Spleen (tissue), 11 donors: ENCODE data around the gene RPL22L1. TPM values are rescaled to one million over a fixed set of nuclear protein-coding genes. Genes with fewer than 3 reads are reported as not detected.

Experiments used
- DNase-seq: peaks from one replicate; pipeline ENCODE4 v3.0.0-alpha.2; 2020
- H3K27ac ChIP-seq, 8 donors: fragments of 200-600 bp; sonication (generic) in 7 of 8; 1 replicate in 4 of 8; 2 replicates in 4 of 8; pipeline versions ENCODE4 v1.5.0 to v1.8.0; 2016 to 2021; ENCODE audit warnings: inconsistent platforms in 4 of 8, mild to moderate bottlenecking in 4 of 8, moderate library complexity in 1 of 8
- H3K27me3 ChIP-seq, 7 donors: fragments of 200-600 bp; sonication (generic) in 6 of 7; replicated peaks in 1 of 7; 1 replicate in 4 of 7; 2 replicates in 3 of 7; pipeline versions ENCODE4 v1.5.0 to v1.8.0; 2016 to 2021; ENCODE audit warnings: inconsistent platforms in 3 of 7, mild to moderate bottlenecking in 1 of 7
- H3K36me3 ChIP-seq, 6 donors: fragments of 200-600 bp; sonication (generic) in 5 of 6; 1 replicate in 4 of 6; 2 replicates in 2 of 6; pipeline versions ENCODE4 v1.5.0 to v1.8.0; 2016 to 2021; ENCODE audit warnings: inconsistent platforms in 2 of 6
- H3K4me1 ChIP-seq, 6 donors: fragments of 200-600 bp; sonication (generic) in 5 of 6; 1 replicate in 3 of 6; 2 replicates in 3 of 6; pipeline versions ENCODE4 v1.5.0 to v1.8.0; 2016 to 2021; ENCODE audit warnings: inconsistent platforms in 3 of 6
- H3K4me3 ChIP-seq, 8 donors: fragments of 200-600 bp; sonication (generic) in 7 of 8; 1 replicate in 4 of 8; 2 replicates in 4 of 8; pipeline versions ENCODE4 v1.5.0 to v1.8.0; 2016 to 2021; ENCODE audit warnings: inconsistent platforms in 4 of 8, mild to moderate bottlenecking in 4 of 8, moderate library complexity in 2 of 8
- H3K9me3 ChIP-seq, 8 donors: fragments of 200-600 bp; sonication (generic) in 7 of 8; 1 replicate in 4 of 8; 2 replicates in 4 of 8; pipeline versions ENCODE4 v1.5.0 to v1.8.0; 2016 to 2021; ENCODE audit warnings: inconsistent platforms in 4 of 8
- POLR2A ChIP-seq, 3 donors: fragments of 450-650 bp; IDR thresholded peaks; one replicate each; pipeline ENCODE4 v1.5.1; 2017; ENCODE audit warnings: antibody characterized with exemption in 3 of 3, mild to moderate bottlenecking in 1 of 3
- POLR2AphosphoS5 ChIP-seq, 3 donors: sonication (generic); formaldehyde crosslinking; IDR thresholded peaks; one replicate each; pipeline ENCODE4 v1.5.1; 2017; ENCODE audit warnings: antibody characterized with exemption in 3 of 3
- WGBS, 5 donors: extraction: QIAGEN DNeasy Blood & Tissue Kit in 3 of 5; methylation state at CpG; one replicate each; pipeline versions ENCODE4 v1.1.5 to v1.1.7; 2013 to 2018; 5-methylcytosine and 5-hydroxymethylcytosine counted together
- intact Hi-C: fragments of 100-400 bp; cut with DNase I; formaldehyde crosslinking; loops from one replicate; pipeline ENCODE4 v1.15.0; 2023; ENCODE audit warnings: low total_unique reads
- polyA plus RNA-seq, 3 donors: library from polyadenylated mRNA; stranded (reverse); fragments of 200-250 nt; gene quantifications; one replicate each; pipeline ENCODE4 v1.2.1, GENCODE V29; 2013
- total RNA-seq, 7 donors: library from RNA; depleted of rRNA in 3 of 7; stranded (reverse); fragments of >200 nt in 3 of 7; fragmentation: NEBNext Ultra II Directional in 4 of 7; extraction: Animal tissue kit (Norgen Biotek cat#: 25700) in 4 of 7; gene quantifications; one replicate each; pipeline versions ENCODE4 v1.1.0 to v1.2.1, GENCODE V29; 2016 to 2021
- TF ChIP-seq, protein P1 (sequence below), 11 experiments: fragments of 200-600 bp in 7 of 11; fragments of 450-650 bp in 4 of 11; sonication (generic) in 4 of 11; IDR thresholded peaks in 8 of 11; conservative IDR thresholded peaks in 3 of 11; 1 replicate in 7 of 11; 2 replicates in 4 of 11; pipeline versions ENCODE4 v1.4.0 to v1.8.0; 2016 to 2021; ENCODE audit warnings: antibody characterized with exemption in 11 of 11, inconsistent platforms in 4 of 11, mild to moderate bottlenecking in 1 of 11
- donor health status: healthy with polysubstance abuse.
- donor health status: DM: no; HTN: no; CAD: no; lungs with moderate emphysema.
- donor health status: DM: no; HTN: no; CAD: no.
- donor health status: Bipolar disorder and iron deficiency.
- donor health status: healthy.
- donor health status: DM: no; HTN: no; CAD: no.
- donor health status: DM: yes; HTN: yes; CAD: no.

Gene RPL22L1
- total and polyA plus RNA-seq, 10 donors: 50.6 to 419 (median 97.6) TPM

DNA sequence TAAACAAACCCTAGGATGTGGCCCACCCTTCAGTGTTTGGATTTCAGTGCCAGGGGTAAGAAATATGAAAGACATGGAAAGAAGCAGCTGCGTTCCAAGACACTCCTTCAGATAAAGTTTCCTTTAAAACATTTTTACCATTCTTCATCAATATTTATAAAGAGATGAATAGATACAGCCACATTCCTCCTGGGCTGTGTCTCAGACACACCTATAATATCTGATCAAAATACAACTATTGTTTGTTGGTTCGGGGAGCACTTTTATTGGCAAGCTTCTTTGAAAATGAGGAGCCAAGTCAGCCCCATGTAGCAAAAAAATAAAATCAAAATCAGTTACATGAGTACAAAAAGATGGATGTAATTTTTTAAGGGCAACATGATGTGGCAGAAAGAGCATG lies 53.2 kb downstream of the RPL22L1 start:
- TF ChIP-seq POLR2A (IDR thresholded peaks at IDR 0.05) (no peak), POLR2AphosphoS5 (IDR thresholded peaks at IDR 0.05) (no peak)
- TF ChIP-seq, protein P1, sequence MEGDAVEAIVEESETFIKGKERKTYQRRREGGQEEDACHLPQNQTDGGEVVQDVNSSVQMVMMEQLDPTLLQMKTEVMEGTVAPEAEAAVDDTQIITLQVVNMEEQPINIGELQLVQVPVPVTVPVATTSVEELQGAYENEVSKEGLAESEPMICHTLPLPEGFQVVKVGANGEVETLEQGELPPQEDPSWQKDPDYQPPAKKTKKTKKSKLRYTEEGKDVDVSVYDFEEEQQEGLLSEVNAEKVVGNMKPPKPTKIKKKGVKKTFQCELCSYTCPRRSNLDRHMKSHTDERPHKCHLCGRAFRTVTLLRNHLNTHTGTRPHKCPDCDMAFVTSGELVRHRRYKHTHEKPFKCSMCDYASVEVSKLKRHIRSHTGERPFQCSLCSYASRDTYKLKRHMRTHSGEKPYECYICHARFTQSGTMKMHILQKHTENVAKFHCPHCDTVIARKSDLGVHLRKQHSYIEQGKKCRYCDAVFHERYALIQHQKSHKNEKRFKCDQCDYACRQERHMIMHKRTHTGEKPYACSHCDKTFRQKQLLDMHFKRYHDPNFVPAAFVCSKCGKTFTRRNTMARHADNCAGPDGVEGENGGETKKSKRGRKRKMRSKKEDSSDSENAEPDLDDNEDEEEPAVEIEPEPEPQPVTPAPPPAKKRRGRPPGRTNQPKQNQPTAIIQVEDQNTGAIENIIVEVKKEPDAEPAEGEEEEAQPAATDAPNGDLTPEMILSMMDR (IDR thresholded peaks at IDR 0.05 in 8 of 11, conservative IDR thresholded peaks at IDR 0.05 in 3 of 11): no peak
- WGBS, 5 donors: 91 to 99% (median 96%) methylated on average over 2 of the region's 2 CpGs

GRCh38 chr3:170816341-170816740 lies 53.7 kb downstream of the RPL22L1 start:
- no peak overlapping the region for H3K4me3 ChIP-seq
- no peak overlapping the region for H3K27ac ChIP-seq
- DNase-seq: no peak
- intact Hi-C loops: no loop called here
- H3K27me3 ChIP-seq: no peaks in the 10 kb centered on the region
- TF ChIP-seq POLR2A (IDR thresholded peaks at IDR 0.05): no peak
- TF ChIP-seq, protein P1 (IDR thresholded peaks at IDR 0.05 in 8 of 11, conservative IDR thresholded peaks at IDR 0.05 in 3 of 11): no peak
- TF ChIP-seq POLR2AphosphoS5 (IDR thresholded peaks at IDR 0.05): no peak
- peaks cover 0 to 10% (median 0%) of the 10 kb centered on the region in 6 donors for H3K4me1 ChIP-seq
- no peaks in the 10 kb centered on the region for H3K9me3 ChIP-seq
- no peaks in the 10 kb centered on the region for H3K36me3 ChIP-seq
- 78 to 88% (median 80%) methylated on average over 2 of the region's 2 CpGs for WGBS, 5 donors

More for the DNA sequence above, 53.2 kb downstream of the RPL22L1 start:
- intact Hi-C loops: no loop called here
- no peak overlapping the region for H3K4me3 ChIP-seq
- no peaks in the 10 kb centered on the region for H3K9me3 ChIP-seq
- no peak overlapping the region for H3K27ac ChIP-seq
- H3K27me3 ChIP-seq: no peaks in the 10 kb centered on the region
- peaks cover 0 to 9% (median 0%) of the 10 kb centered on the region in 6 donors for H3K4me1 ChIP-seq
- H3K36me3 ChIP-seq: no peaks in the 10 kb centered on the region
- no peak for DNase-seq

- Histone ChIP-seq H3K27ac (no peak overlapping the region), H3K36me3 (no peaks in the 10 kb centered on the region), H3K9me3 (no peaks in the 10 kb centered on the region), H3K4me3 (no peak overlapping the region), H3K27me3 (no peaks in the 10 kb centered on the region), H3K4me1 (peaks cover 0 to 10% (median 0%) of the 10 kb centered on the region in 6 donors)
- 78 to 89% (median 86%) methylated on average over 3 of the region's 3 CpGs for WGBS, 5 donors
- TF ChIP-seq POLR2AphosphoS5 (IDR thresholded peaks at IDR 0.05): no peak
- TF ChIP-seq POLR2A (IDR thresholded peaks at IDR 0.05): no peak
- intact Hi-C loops: no loop called here
- DNase-seq: no peak
Measured at GRCh38 chr3:170815936-170816335, 54.1 kb downstream of the RPL22L1 start.

- no peak for DNase-seq
- intact Hi-C loops: no loop called here
- peaks cover 0 to 10% (median 0%) of the 10 kb centered on the region in 6 donors for H3K4me1 ChIP-seq
- 75 to 81% (median 79%) methylated on average over 8 of the region's 8 CpGs for WGBS, 5 donors
- no peak overlapping the region for H3K27ac ChIP-seq
- no peaks in the 10 kb centered on the region for H3K27me3 ChIP-seq
- no peak overlapping the region for H3K4me3 ChIP-seq
- H3K36me3 ChIP-seq: no peaks in the 10 kb centered on the region
- H3K9me3 ChIP-seq: no peaks in the 10 kb centered on the region
- TF ChIP-seq, protein P1 (IDR thresholded peaks at IDR 0.05 in 8 of 11, conservative IDR thresholded peaks at IDR 0.05 in 3 of 11): no peak
- TF ChIP-seq POLR2A (IDR thresholded peaks at IDR 0.05): no peak
- TF ChIP-seq POLR2AphosphoS5 (IDR thresholded peaks at IDR 0.05): no peak
Measured at GRCh38 chr3:170815340-170815739, 54.7 kb downstream of the RPL22L1 start.

Other genes starting within 250 kb of the RPL22L1 start
- 1 to 10 TPM; 2.0 to 7.4 (median 4.9) TPM for gene EIF5A2, start 38.4 kb upstream of the RPL22L1 start, total RNA-seq
- 1 to 10 TPM in 2 of 3 donors, under 1 TPM in 1; 0.78 to 1.3 (median 1.2) TPM for gene EIF5A2, start 38.4 kb upstream of the RPL22L1 start, polyA plus RNA-seq
- not detected for gene SLC2A2, start 156.5 kb upstream of the RPL22L1 start, total RNA-seq
- gene SLC2A2, start 156.5 kb upstream of the RPL22L1 start, polyA plus RNA-seq: not detected